ENCODE measurements around the gene ADGRL2. TPM values are rescaled to one million over a fixed set of nuclear protein-coding genes. Genes with fewer than 3 reads are reported as not detected.

Gene ADGRL2
- total RNA-seq, 1 donor from 2014 or later, result 270 TPM

DNA sequence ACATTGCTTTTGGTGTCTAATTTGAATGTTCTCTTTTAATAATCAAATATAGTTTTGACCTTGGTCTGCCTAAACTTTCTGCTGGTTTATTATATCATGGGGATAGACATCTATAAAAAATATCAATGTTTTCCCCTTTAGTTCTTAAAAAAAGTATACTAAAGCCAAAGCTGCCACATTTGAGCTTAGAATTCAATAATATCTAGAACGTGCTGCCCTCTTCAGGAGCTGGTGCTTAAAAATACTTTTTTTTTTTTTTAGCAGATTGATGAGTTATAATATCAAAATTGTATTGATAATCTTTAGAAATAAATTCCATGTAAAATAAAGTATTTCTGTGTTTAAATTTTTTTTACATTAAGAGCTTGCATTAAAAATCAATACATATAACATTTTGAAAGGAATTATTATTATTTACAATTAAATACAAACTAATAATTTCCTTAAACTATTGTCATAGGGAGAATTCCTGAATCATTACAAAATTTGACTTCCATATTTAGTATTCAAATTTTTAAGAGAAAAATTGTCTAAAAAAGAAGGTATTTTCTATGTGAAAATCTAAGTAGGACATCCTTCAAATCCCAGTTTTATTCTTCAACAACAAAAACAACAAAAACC, 40.1 kb upstream of the ADGRL2 start:
- H3K4me1 Mint-ChIP-seq, result peaks cover 10% of the 10 kb centered on the region

DNA sequence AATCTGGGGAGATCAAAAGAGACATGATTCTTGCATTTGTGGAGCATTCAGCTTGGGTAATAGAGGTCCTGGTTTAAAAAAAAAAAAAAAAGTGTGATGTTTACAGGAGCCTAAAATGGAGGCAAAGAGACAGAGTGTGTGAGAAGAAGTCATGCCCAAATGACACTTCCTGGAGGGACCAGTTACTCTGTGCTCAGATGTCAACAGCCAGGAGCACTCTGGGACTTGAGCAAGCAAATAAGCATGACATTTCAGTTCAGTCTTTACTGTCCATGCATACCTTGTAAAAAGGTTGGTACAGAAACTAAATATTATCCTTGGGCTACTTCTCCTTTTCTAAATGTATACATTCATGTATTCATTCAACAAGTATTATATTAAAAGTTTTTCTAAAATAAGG, 25.2 kb upstream of the ADGRL2 start:
- no peaks in the 10 kb centered on the region for H3K4me1 ChIP-seq
- no peaks in the 10 kb centered on the region for H3F3A ChIP-seq (ENCODE audit: low read depth)
- H3K4me2 ChIP-seq, result no peak overlapping the region
- no peaks in the 10 kb centered on the region for H3K4me1 Mint-ChIP-seq
- H3K79me2 ChIP-seq (ENCODE audit: low read depth), result no peaks in the 10 kb centered on the region
- no peaks in the 10 kb centered on the region for H3K27me3 ChIP-seq
- H3K27ac Mint-ChIP-seq, result no peak overlapping the region
- H3K9ac ChIP-seq, result no peak overlapping the region
- H3K4me3 ChIP-seq, result no peak overlapping the region
- H4K20me1 ChIP-seq (ENCODE audit: low read depth), result no peaks in the 10 kb centered on the region
- H3K27me3 Mint-ChIP-seq (ENCODE audit: insufficient read depth, low read depth), result no peaks in the 10 kb centered on the region
- no peak for DNase-seq (ENCODE audit: low spot score)
- no peaks in the 10 kb centered on the region for H3K36me3 ChIP-seq
- no peak overlapping the region for H2AFZ ChIP-seq (replicated peaks)
- no peak for TF ChIP-seq EZH2phosphoT487 (IDR thresholded peaks at IDR 0.05)
- no peak for TF ChIP-seq EZH2 (IDR thresholded peaks at IDR 0.05)
- no peak for TF ChIP-seq CTCF (IDR thresholded peaks at IDR 0.05)
- peaks cover 2% of the 10 kb centered on the region for H3K9me3 Mint-ChIP-seq
- no peak overlapping the region for H3K27ac ChIP-seq
- H3K36me3 Mint-ChIP-seq, result no peaks in the 10 kb centered on the region
- no peaks in the 10 kb centered on the region for H3K9me3 ChIP-seq (ENCODE audit: low read depth)
- H3K4me3 Mint-ChIP-seq, result no peak overlapping the region

More for the DNA sequence above, 40.1 kb upstream of the ADGRL2 start:
- Histone ChIP-seq H3K27me3 (no peaks in the 10 kb centered on the region), H3K36me3 (no peaks in the 10 kb centered on the region), H3K27ac (no peak overlapping the region), H2AFZ (replicated peaks) (no peak overlapping the region), H4K20me1 (ENCODE audit: low read depth) (no peaks in the 10 kb centered on the region), H3F3A (ENCODE audit: low read depth) (no peaks in the 10 kb centered on the region), H3K4me2 (no peak overlapping the region), H3K9me3 (ENCODE audit: low read depth) (no peaks in the 10 kb centered on the region), H3K79me2 (ENCODE audit: low read depth) (no peaks in the 10 kb centered on the region), H3K4me3 (no peak overlapping the region), H3K9ac (no peak overlapping the region), H3K4me1 (no peaks in the 10 kb centered on the region)
- Mint-ChIP-seq H3K36me3 (no peaks in the 10 kb centered on the region), H3K27ac (no peak overlapping the region), H3K27me3 (ENCODE audit: insufficient read depth, low read depth) (no peaks in the 10 kb centered on the region), H3K4me3 (no peak overlapping the region), H3K9me3 (no peaks in the 10 kb centered on the region)
- peak; percentile 5 for DNase-seq (ENCODE audit: low spot score)
- TF ChIP-seq EZH2 (IDR thresholded peaks at IDR 0.05) (no peak), CTCF (IDR thresholded peaks at IDR 0.05) (peak; percentile 42)

GRCh38 chr1:81780705-81781454, 19.9 kb upstream of the ADGRL2 start:
- H3K27me3 ChIP-seq, result no peaks in the 10 kb centered on the region
- no peaks in the 10 kb centered on the region for H3K4me1 ChIP-seq
- Mint-ChIP-seq H3K4me3 (no peak overlapping the region), H3K27me3 (ENCODE audit: insufficient read depth, low read depth) (no peaks in the 10 kb centered on the region), H3K9me3 (peaks cover 2% of the 10 kb centered on the region), H3K27ac (no peak overlapping the region), H3K36me3 (no peaks in the 10 kb centered on the region), H3K4me1 (no peaks in the 10 kb centered on the region)
- DNase-seq (ENCODE audit: low spot score), result no peak
- TF ChIP-seq CTCF (IDR thresholded peaks at IDR 0.05) (no peak), EZH2phosphoT487 (IDR thresholded peaks at IDR 0.05) (no peak), EZH2 (IDR thresholded peaks at IDR 0.05) (no peak)
- no peak overlapping the region for H3K4me3 ChIP-seq
- no peak overlapping the region for H3K4me2 ChIP-seq
- H3K27ac ChIP-seq, result no peak overlapping the region
- no peaks in the 10 kb centered on the region for H3K36me3 ChIP-seq
- no peak overlapping the region for H3K9ac ChIP-seq
- H3K79me2 ChIP-seq (ENCODE audit: low read depth), result no peaks in the 10 kb centered on the region
- H3K9me3 ChIP-seq (ENCODE audit: low read depth), result no peaks in the 10 kb centered on the region
- no peaks in the 10 kb centered on the region for H4K20me1 ChIP-seq (ENCODE audit: low read depth)
- no peaks in the 10 kb centered on the region for H3F3A ChIP-seq (ENCODE audit: low read depth)
- no peak overlapping the region for H2AFZ ChIP-seq (replicated peaks)

Data from neural progenitor cell (in vitro differentiated cells).